K562 (cell line): ENCODE data around the gene IL17RC.

Experiments used
- ATF1 ChIP-seq, 2 experiments: fragments of 450-650 bp in 1 of 2; IDR thresholded peaks; 2 replicates each; pipeline ENCODE4 v1.6.1; 2016; ENCODE audit warnings: missing compliant biosample characterization in 1 of 2, missing genetic modification characterization in 1 of 2
- ELK1 ChIP-seq: sonication (generic); formaldehyde crosslinking; IDR thresholded peaks from 2 replicates; pipeline ENCODE4 v1.8.1; 2022; ENCODE audit warnings: missing genetic modification reagents
- EP300 ChIP-seq: IDR thresholded peaks from 2 replicates; pipeline ENCODE4 v1.6.1; 2012; ENCODE audit warnings: low read length, improper control_type of control experiment
- EZH2 ChIP-seq: IDR thresholded peaks from 2 replicates; pipeline ENCODE4 v1.6.1; 2012; ENCODE audit warnings: low read depth, mild to moderate bottlenecking, inconsistent platforms, low read length, borderline replicate concordance
- JUND ChIP-seq, 2 experiments: IDR thresholded peaks; 2 replicates in 1 of 2; 3 replicates in 1 of 2; pipeline ENCODE4 v1.6.1; 2011; ENCODE audit warnings: borderline replicate concordance in 2 of 2, low read depth in 2 of 2, low read length in 2 of 2, improper control_type of control experiment in 1 of 2, missing biosample characterization in 1 of 2, missing genetic modification characterization in 1 of 2, missing genetic modification reagents in 1 of 2
- MXI1 ChIP-seq: IDR thresholded peaks from 2 replicates; pipeline ENCODE4 v1.6.1; 2011; ENCODE audit warnings: low read depth, mild to moderate bottlenecking, improper control_type of control experiment, low read length
- NR2F6 ChIP-seq: fragments of 450-650 bp; formaldehyde crosslinking; IDR thresholded peaks from 2 replicates; pipeline ENCODE4 v1.4.0; 2020; ENCODE audit warnings: mild to moderate bottlenecking
- RB1 ChIP-seq: fragments of 450-650 bp; IDR thresholded peaks from 2 replicates; pipeline ENCODE4 v1.6.1; 2017; ENCODE audit warnings: low read depth, mild to moderate bottlenecking
- TAF1 ChIP-seq: IDR thresholded peaks from 2 replicates; pipeline ENCODE4 v1.6.1; 2011; ENCODE audit warnings: mild to moderate bottlenecking, low read length, moderate library complexity; ENCODE audit not compliant: insufficient read depth, control insufficient read depth, severe bottlenecking; ENCODE audit errors: extremely low read depth
- ZNF318 ChIP-seq, 2 experiments: fragments of 450-650 bp; IDR thresholded peaks; 2 replicates each; pipeline ENCODE4 v1.6.1; 2016; ENCODE audit warnings: mild to moderate bottlenecking in 2 of 2, borderline replicate concordance in 1 of 2, low read depth in 1 of 2, moderate library complexity in 1 of 2

GRCh38 chr3:9947025-9947995, 30.4 kb downstream of the IL17RC start:
- TF ChIP-seq RB1, result no peak
- TF ChIP-seq ELK1 (CRISPR knock-in tag), result no peak
- TF ChIP-seq ATF1 (CRISPR knock-in tag; IDR thresholded peaks at IDR 0.05), result no peak
- TF ChIP-seq ATF1 (tag; IDR thresholded peaks at IDR 0.05), result no peak
- TF ChIP-seq MXI1, result no peak
- TF ChIP-seq NR2F6 (CRISPR knock-in tag), result no peak
- TF ChIP-seq JUND (IDR thresholded peaks at IDR 0.05; ENCODE audit: borderline replicate concordance, low read depth, low read length), result no peak
- no peak for TF ChIP-seq JUND (tag; IDR thresholded peaks at IDR 0.05; ENCODE audit: borderline replicate concordance, low read depth, low read length)
- no peak for TF ChIP-seq EZH2
- no peak for TF ChIP-seq ZNF318 (IDR thresholded peaks at IDR 0.05; ENCODE audit: borderline replicate concordance in 1 of 2, low read depth in 1 of 2)
- TF ChIP-seq EP300, result no peak
- no peak for TF ChIP-seq TAF1
